GM12892 (cell line): ENCODE results near the gene FRAS1.

ENCODE experiments used
- POLR2A ChIP-seq: IDR thresholded peaks from 2 replicates; pipeline ENCODE4 v1.6.1; 2011; ENCODE audit warnings: low read depth, low read length, control low read depth
- POLR2AphosphoS5 ChIP-seq: IDR thresholded peaks from 2 replicates; pipeline ENCODE4 v1.6.1; 2011; ENCODE audit warnings: low read depth, low read length, control low read depth
- TAF1 ChIP-seq: IDR thresholded peaks from 2 replicates; pipeline ENCODE4 v1.6.1; 2011; ENCODE audit warnings: low read depth, mild to moderate bottlenecking, control low read depth, low read length, borderline replicate concordance

DNA sequence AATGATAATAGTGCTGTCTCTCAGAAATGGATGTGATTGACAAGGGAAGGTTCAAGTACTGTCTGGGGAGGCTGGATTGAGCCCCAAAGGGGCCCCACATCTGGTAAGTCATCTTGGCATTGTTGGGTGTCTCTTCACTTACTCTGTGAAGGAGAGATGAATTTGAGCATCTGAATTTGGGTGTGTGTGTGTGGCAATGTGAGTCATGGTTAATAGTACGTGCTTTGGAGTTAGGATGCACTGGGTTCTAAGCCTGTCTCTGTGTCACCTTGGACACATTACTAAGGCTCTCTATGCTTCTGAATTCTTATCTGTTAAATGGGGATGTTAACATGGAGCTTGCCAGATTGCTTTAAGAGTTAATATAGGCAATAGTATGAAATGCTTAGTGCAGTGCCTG lies 80.4 kb downstream of the FRAS1 start:
- TF ChIP-seq POLR2AphosphoS5 (no peak), TAF1 (no peak), POLR2A (no peak)
